ENCODE results near the gene ACTL10. TPM values are rescaled to one million over a fixed set of nuclear protein-coding genes. Genes with fewer than 3 reads are reported as not detected.

Gene ACTL10
- total and polyA plus RNA-seq, 2 of the 13 experiments (the other 11 are each of a cell fraction or from before 2014, with no cell fraction given), result not detected

DNA sequence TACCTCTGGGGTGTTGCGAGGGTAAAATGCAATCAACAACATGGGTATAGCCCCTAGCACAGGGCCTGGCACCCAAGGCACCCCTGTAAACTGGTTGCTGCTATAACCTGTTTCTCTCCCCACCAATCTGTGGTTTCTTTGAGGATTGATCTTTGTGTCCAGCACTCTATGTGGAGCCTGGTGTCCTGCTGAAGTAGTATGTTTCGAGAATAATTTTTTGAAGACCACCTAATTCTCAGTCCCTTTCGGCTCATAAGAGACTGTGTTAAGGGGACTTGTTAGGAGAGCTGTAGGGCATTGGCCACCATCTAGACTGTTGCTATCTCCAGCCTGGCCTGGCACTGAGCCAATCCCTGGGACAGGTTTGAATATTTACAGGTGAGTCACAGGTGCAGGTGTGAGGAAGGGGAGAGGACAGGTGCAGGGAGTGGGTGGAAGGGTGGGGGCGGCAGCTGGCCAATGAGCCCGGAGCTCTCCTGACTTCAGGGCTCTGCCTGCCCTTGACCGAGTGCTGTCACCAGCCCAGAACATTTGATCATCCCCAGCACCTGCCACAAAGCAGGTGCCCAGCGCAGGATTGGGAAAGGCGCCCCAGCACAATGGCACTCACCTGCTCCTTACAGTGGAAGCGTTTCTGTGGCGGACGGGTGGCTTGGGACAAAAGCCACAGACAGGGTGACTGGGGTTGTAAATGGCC lies 12.7 kb upstream of the ACTL10 start (continued):
- TF ChIP-seq, protein P1, sequence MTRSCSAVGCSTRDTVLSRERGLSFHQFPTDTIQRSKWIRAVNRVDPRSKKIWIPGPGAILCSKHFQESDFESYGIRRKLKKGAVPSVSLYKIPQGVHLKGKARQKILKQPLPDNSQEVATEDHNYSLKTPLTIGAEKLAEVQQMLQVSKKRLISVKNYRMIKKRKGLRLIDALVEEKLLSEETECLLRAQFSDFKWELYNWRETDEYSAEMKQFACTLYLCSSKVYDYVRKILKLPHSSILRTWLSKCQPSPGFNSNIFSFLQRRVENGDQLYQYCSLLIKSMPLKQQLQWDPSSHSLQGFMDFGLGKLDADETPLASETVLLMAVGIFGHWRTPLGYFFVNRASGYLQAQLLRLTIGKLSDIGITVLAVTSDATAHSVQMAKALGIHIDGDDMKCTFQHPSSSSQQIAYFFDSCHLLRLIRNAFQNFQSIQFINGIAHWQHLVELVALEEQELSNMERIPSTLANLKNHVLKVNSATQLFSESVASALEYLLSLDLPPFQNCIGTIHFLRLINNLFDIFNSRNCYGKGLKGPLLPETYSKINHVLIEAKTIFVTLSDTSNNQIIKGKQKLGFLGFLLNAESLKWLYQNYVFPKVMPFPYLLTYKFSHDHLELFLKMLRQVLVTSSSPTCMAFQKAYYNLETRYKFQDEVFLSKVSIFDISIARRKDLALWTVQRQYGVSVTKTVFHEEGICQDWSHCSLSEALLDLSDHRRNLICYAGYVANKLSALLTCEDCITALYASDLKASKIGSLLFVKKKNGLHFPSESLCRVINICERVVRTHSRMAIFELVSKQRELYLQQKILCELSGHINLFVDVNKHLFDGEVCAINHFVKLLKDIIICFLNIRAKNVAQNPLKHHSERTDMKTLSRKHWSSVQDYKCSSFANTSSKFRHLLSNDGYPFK (CRISPR knock-in tag; IDR thresholded peaks at IDR 0.05; ENCODE audit: borderline replicate concordance), result no peak
- TF ChIP-seq ZNF549 (CRISPR knock-in tag; IDR thresholded peaks at IDR 0.05) (no peak), RAD51 (IDR thresholded peaks at IDR 0.05; ENCODE audit: borderline replicate concordance) (no peak), ZNF569 (CRISPR knock-in tag; IDR thresholded peaks at IDR 0.05; ENCODE audit: borderline replicate concordance) (no peak), ZNF335 (CRISPR knock-in tag; IDR thresholded peaks at IDR 0.05) (no peak), PRPF4 (IDR thresholded peaks at IDR 0.05; ENCODE audit: low read depth, low read length, poor library complexity, severe bottlenecking) (no peak), ZNF432 (CRISPR knock-in tag; IDR thresholded peaks at IDR 0.05; ENCODE audit: borderline replicate concordance) (no peak), ZNF124 (CRISPR knock-in tag; IDR thresholded peaks at IDR 0.05) (0 out of 2 replicates have a peak, but pooled peaks have one; percentile 4), ZNF256 (CRISPR knock-in tag; conservative IDR thresholded peaks at IDR 0.05) (no peak; the same call in 1 of the 2 replicates), ZNF180 (CRISPR knock-in tag; IDR thresholded peaks at IDR 0.05; ENCODE audit: borderline replicate concordance, low read depth) (no peak), SETDB1 (CRISPR knock-in tag; IDR thresholded peaks at IDR 0.05; ENCODE audit: borderline replicate concordance) (no peak), ZNF644 (CRISPR knock-in tag; IDR thresholded peaks at IDR 0.05; ENCODE audit: low read depth) (no peak), SSRP1 (CRISPR knock-in tag; IDR thresholded peaks at IDR 0.05) (no peak; the same call in 1 of the 2 replicates), ZNF709 (CRISPR knock-in tag; IDR thresholded peaks at IDR 0.05) (no peak; the same call in 1 of the 2 replicates), FOXO1 (CRISPR knock-in tag; IDR thresholded peaks at IDR 0.05) (no peak), MLLT10 (CRISPR knock-in tag; IDR thresholded peaks at IDR 0.05) (no peak), TCF12 (IDR thresholded peaks at IDR 0.05) (no peak), TCF12 (CRISPR knock-in tag; IDR thresholded peaks at IDR 0.05) (no peak)
- TF ChIP-seq, protein P2, sequence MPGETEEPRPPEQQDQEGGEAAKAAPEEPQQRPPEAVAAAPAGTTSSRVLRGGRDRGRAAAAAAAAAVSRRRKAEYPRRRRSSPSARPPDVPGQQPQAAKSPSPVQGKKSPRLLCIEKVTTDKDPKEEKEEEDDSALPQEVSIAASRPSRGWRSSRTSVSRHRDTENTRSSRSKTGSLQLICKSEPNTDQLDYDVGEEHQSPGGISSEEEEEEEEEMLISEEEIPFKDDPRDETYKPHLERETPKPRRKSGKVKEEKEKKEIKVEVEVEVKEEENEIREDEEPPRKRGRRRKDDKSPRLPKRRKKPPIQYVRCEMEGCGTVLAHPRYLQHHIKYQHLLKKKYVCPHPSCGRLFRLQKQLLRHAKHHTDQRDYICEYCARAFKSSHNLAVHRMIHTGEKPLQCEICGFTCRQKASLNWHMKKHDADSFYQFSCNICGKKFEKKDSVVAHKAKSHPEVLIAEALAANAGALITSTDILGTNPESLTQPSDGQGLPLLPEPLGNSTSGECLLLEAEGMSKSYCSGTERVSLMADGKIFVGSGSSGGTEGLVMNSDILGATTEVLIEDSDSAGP (CRISPR knock-in tag; IDR thresholded peaks at IDR 0.05; ENCODE audit: borderline replicate concordance), result 0 out of 2 replicates have a peak, but pooled peaks have one; percentile 12
- TF ChIP-seq, protein P3, sequence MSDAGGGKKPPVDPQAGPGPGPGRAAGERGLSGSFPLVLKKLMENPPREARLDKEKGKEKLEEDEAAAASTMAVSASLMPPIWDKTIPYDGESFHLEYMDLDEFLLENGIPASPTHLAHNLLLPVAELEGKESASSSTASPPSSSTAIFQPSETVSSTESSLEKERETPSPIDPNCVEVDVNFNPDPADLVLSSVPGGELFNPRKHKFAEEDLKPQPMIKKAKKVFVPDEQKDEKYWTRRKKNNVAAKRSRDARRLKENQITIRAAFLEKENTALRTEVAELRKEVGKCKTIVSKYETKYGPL (CRISPR knock-in tag; IDR thresholded peaks at IDR 0.05), result no peak
- TF ChIP-seq, protein P4, sequence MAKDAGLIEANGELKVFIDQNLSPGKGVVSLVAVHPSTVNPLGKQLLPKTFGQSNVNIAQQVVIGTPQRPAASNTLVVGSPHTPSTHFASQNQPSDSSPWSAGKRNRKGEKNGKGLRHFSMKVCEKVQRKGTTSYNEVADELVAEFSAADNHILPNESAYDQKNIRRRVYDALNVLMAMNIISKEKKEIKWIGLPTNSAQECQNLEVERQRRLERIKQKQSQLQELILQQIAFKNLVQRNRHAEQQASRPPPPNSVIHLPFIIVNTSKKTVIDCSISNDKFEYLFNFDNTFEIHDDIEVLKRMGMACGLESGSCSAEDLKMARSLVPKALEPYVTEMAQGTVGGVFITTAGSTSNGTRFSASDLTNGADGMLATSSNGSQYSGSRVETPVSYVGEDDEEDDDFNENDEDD (CRISPR knock-in tag; IDR thresholded peaks at IDR 0.05; ENCODE audit: borderline replicate concordance), result no peak
- TF ChIP-seq, protein P5, sequence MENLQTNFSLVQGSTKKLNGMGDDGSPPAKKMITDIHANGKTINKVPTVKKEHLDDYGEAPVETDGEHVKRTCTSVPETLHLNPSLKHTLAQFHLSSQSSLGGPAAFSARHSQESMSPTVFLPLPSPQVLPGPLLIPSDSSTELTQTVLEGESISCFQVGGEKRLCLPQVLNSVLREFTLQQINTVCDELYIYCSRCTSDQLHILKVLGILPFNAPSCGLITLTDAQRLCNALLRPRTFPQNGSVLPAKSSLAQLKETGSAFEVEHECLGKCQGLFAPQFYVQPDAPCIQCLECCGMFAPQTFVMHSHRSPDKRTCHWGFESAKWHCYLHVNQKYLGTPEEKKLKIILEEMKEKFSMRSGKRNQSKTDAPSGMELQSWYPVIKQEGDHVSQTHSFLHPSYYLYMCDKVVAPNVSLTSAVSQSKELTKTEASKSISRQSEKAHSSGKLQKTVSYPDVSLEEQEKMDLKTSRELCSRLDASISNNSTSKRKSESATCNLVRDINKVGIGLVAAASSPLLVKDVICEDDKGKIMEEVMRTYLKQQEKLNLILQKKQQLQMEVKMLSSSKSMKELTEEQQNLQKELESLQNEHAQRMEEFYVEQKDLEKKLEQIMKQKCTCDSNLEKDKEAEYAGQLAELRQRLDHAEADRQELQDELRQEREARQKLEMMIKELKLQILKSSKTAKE (CRISPR knock-in tag; IDR thresholded peaks at IDR 0.05; ENCODE audit: borderline replicate concordance), result no peak
